Neuron (in vitro differentiated cells): ENCODE data around the gene TBCCD1.
"Not testable (repeated sequence)": the region's sequence is repeated elsewhere in the genome, so short reads cannot be mapped to it uniquely, and the experiment has no call there.

Experiments used
- H2AFZ ChIP-seq: one replicate; pipeline ENCODE4 v1.6.1; 2013; ENCODE audit warnings: low read depth, mild to moderate bottlenecking, inconsistent platforms, low read length, moderate library complexity
- H3K27me3 ChIP-seq: one replicate; pipeline ENCODE4 v1.6.1; 2013; ENCODE audit warnings: low read length; ENCODE audit not compliant: insufficient read depth
- H3K36me3 ChIP-seq: one replicate; pipeline ENCODE4 v1.6.1; 2013; ENCODE audit warnings: low read length; ENCODE audit not compliant: insufficient read depth
- H3K4me1 ChIP-seq: one replicate; pipeline ENCODE4 v1.6.1; 2013; ENCODE audit warnings: low read length; ENCODE audit not compliant: insufficient read depth
- H3K4me3 ChIP-seq: 2 replicates; pipeline ENCODE4 v1.5.1; 2013; ENCODE audit warnings: mild to moderate bottlenecking, low read length, moderate library complexity
- H3K9me3 ChIP-seq: one replicate; pipeline ENCODE4 v1.6.1; 2013; ENCODE audit warnings: low read length

Gene TBCCD1

DNA sequence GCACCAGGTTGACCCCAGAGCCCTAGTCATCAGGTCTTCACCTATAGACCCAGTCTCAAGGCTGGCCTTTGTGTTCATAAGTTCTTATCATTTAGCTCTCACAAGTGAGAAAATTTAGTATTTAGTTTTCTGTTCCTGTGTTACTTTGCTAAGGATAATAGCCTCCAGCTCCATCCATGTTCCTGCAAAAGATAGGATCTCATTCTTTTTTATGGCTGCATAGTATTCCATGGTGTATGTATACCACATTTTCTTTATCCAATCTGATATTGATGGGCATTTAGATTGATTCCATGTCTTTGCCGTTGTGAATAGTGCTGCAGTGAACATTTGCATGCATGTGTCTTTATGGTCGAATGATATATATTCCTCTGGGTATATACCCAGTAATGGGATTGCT, 69.1 kb downstream of the TBCCD1 start:
- not testable (repeated sequence) for H3K4me3 ChIP-seq, H3K36me3 ChIP-seq, H3K27me3 ChIP-seq, H3K9me3 ChIP-seq, H2AFZ ChIP-seq
- peaks cover 18% of the 10 kb centered on the region for H3K4me1 ChIP-seq

DNA sequence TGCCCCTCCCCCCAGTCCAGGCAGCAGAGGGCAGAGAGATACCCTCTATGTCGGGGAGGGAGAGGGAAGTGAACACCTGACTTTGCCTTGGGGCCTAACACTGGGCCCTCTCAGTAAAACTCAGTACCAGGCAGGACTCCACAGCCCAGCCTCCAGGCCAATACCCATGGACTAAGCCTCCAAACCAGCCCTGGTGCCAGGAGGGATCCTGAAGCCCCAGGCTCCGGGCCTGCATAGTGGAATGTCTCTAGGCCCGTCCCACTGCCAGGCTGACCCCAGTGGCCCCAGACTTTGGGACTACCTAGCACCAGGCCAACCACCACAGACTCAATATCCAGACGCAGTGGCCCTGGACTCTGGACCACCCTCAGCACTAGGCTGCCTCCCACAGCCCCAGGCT, 69.5 kb downstream of the TBCCD1 start:
- Histone ChIP-seq H3K4me3 (no peak overlapping the region), H3K9me3 (no peaks in the 10 kb centered on the region), H3K27me3 (no peaks in the 10 kb centered on the region), H3K36me3 (no peaks in the 10 kb centered on the region), H2AFZ (no peak overlapping the region), H3K4me1 (peaks cover 18% of the 10 kb centered on the region)

DNA sequence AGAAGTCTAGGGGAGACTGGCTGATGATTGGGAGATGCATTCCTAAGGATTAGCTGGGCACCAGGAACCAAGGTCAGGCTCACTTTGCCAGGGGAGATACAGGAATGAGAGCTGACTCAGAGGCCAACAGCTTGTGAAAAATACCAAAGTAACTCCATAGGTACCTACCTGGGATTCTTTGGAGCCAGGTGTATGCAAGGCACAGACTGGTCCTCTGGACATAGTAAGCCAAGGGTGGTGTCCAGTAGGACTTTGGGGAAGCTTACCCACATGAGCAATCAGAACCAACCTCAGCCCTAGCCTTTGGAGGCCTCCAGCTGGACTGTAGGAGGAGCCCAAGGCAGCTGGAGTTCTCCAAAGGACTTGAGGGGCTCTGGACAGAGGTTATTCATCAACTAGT, 70.5 kb downstream of the TBCCD1 start:
- Histone ChIP-seq H3K27me3 (no peaks in the 10 kb centered on the region), H2AFZ (no peak overlapping the region), H3K4me1 (peaks cover 16% of the 10 kb centered on the region), H3K36me3 (no peaks in the 10 kb centered on the region), H3K4me3 (no peak overlapping the region), H3K9me3 (no peaks in the 10 kb centered on the region)
